ENCODE results near the gene LYRM4. TPM values are rescaled to one million over a fixed set of nuclear protein-coding genes. Genes with fewer than 3 reads are reported as not detected.

The LYRM4 gene
- total RNA-seq, 1 experiment from 2014 or later: 16.5 TPM

DNA sequence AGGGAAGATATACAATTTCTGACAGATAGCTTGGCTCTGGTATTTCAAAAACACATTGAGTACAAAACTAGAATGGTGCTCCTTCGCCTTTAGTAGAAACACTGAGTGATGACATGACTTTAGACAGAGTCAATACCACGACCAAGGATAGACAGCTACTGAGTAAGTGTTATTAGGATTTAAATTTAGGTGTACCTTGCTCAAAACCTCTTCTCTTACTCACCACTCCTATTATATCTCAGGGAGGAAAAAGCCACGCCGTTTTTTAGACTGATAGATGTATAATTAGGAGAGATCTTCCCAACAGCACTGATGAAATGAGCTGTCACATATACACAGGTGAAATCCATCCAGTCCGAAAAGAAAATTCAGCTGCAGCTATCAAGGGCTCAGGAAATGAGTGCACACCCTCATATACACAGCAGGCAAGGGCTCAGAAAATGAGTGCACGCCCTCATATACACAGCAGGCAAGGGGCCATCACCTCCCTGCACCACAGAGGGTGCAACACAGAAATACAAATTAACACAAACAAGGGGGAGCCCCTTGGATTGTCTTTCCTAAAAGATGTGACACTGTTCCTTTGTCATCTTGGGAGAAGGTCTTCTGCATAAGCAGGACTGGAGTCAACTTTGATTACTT lies 53.7 kb downstream of the LYRM4 start:
- CTCF ChIA-PET: no interaction called here
- Mint-ChIP-seq H3K27me3 (ENCODE audit: unreplicated experiment) (no peaks in the 10 kb centered on the region), H3K36me3 (ENCODE audit: insufficient read depth, unreplicated experiment) (no peaks in the 10 kb centered on the region), H3K9me3 (ENCODE audit: low read depth, unreplicated experiment) (no peaks in the 10 kb centered on the region), H3K4me1 (ENCODE audit: low read depth, unreplicated experiment) (peaks cover 8% of the 10 kb centered on the region), H3K4me3 (ENCODE audit: low read depth, unreplicated experiment) (no peak overlapping the region), H3K27ac (ENCODE audit: unreplicated experiment) (no peak overlapping the region)
- TF ChIP-seq, protein P1, sequence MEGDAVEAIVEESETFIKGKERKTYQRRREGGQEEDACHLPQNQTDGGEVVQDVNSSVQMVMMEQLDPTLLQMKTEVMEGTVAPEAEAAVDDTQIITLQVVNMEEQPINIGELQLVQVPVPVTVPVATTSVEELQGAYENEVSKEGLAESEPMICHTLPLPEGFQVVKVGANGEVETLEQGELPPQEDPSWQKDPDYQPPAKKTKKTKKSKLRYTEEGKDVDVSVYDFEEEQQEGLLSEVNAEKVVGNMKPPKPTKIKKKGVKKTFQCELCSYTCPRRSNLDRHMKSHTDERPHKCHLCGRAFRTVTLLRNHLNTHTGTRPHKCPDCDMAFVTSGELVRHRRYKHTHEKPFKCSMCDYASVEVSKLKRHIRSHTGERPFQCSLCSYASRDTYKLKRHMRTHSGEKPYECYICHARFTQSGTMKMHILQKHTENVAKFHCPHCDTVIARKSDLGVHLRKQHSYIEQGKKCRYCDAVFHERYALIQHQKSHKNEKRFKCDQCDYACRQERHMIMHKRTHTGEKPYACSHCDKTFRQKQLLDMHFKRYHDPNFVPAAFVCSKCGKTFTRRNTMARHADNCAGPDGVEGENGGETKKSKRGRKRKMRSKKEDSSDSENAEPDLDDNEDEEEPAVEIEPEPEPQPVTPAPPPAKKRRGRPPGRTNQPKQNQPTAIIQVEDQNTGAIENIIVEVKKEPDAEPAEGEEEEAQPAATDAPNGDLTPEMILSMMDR (IDR thresholded peaks at IDR 0.05; ENCODE audit: unreplicated experiment): no peak
- BruUV-seq (replicated peaks): no TSS peak
- no peak for DNase-seq
- intact Hi-C loops (cut with micrococcal nuclease; ENCODE audit: unreplicated experiment): no loop called here

DNA sequence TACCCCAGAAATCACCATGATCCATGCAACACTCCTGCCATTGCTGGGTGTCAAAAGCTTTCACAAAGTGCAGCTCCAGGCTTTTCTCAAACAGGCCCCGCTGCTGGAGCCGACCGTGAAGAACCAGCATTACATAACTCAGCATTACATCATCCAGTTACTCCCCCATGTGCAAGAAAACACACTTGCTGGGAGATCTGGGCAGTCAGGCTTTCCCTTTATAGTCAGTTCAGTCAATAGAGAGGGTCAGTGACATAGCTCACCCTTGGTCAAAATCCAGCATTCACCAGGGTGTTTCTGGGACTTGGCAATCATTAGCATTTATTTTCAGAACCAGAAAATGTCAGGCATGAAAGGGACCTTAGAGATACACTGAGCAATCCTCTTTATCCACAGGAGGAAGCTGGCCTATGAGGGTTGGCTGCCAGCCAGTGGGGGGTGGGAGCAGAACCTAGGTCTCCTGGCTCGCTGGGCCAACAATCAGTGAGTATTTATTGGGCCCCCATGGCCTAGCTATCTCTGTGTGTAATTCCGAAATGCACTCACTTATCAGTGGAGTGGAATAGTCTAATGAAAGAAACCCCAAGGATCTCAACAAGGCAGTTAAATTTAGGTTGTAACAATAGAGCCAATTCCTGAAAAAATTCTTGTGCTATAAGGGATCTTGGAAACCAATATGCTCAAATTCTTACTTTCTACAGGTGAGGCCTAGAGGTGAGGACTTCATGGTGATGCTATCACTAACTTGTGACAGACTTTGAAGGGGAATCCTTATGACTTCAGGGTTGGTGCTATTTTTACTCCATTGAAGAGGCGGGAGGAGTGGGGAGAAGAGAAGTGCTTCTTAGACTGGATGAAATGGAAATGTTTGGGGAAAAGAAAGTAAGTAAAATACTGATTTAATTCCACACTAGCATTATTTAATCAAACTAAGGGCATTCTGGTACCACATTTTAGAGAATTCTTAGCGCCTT lies 54.6 kb downstream of the LYRM4 start:
- TF ChIP-seq, protein P1 (IDR thresholded peaks at IDR 0.05; ENCODE audit: unreplicated experiment): no peak
- H3K9me3 Mint-ChIP-seq (ENCODE audit: low read depth, unreplicated experiment): no peaks in the 10 kb centered on the region
- H3K27ac Mint-ChIP-seq (ENCODE audit: unreplicated experiment): no peak overlapping the region
- DNase-seq: peak; percentile 7
- CTCF ChIA-PET: interaction anchor here (1.0 kb wide), 1 partner anchor 149 kb away, joined by 3 read pairs; no protein-coding TSS in a partner anchor
- no peak overlapping the region for H3K4me3 Mint-ChIP-seq (ENCODE audit: low read depth, unreplicated experiment)
- intact Hi-C loops (cut with micrococcal nuclease; ENCODE audit: unreplicated experiment): no loop called here
- no peaks in the 10 kb centered on the region for H3K27me3 Mint-ChIP-seq (ENCODE audit: unreplicated experiment)
- H3K4me1 Mint-ChIP-seq (ENCODE audit: low read depth, unreplicated experiment): peaks cover 8% of the 10 kb centered on the region
- no TSS peak for BruUV-seq (replicated peaks)
- no peaks in the 10 kb centered on the region for H3K36me3 Mint-ChIP-seq (ENCODE audit: insufficient read depth, unreplicated experiment)

DNA sequence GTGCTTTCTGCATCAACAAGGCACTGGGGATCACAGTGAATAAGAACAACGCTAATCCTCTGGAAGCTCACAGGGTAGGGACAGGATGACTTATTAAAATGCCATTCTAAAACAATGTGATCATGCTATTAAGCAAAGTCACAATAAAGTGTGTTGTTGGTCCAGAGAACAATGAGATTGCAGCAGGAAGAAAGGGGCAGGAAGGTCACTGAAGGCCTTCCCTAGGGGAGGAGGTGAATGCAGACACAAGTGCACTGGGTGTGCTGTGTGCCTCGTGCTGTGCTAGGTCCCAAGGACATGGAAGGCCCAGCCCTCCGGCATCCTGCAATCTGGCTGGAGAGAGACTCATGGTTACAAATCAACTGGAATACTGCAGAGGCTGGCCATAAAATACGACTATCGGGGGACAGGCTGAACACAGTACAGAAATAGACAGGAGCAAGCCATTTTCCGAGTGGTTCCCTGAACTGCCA lies 55.7 kb downstream of the LYRM4 start:
- no TSS peak for BruUV-seq (replicated peaks)
- no peaks in the 10 kb centered on the region for H3K36me3 Mint-ChIP-seq (ENCODE audit: insufficient read depth, unreplicated experiment)
- CTCF ChIA-PET: interaction anchor here (1.0 kb wide), 1 partner anchor 148 kb away, joined by 3 read pairs; no protein-coding TSS in a partner anchor
- H3K4me3 Mint-ChIP-seq (ENCODE audit: low read depth, unreplicated experiment): no peak overlapping the region
- no peaks in the 10 kb centered on the region for H3K27me3 Mint-ChIP-seq (ENCODE audit: unreplicated experiment)
- intact Hi-C loops (cut with micrococcal nuclease; ENCODE audit: unreplicated experiment): no loop called here
- H3K4me1 Mint-ChIP-seq (ENCODE audit: low read depth, unreplicated experiment): peaks cover 8% of the 10 kb centered on the region
- no peak for DNase-seq
- H3K27ac Mint-ChIP-seq (ENCODE audit: unreplicated experiment): no peak overlapping the region
- TF ChIP-seq, protein P1 (IDR thresholded peaks at IDR 0.05; ENCODE audit: unreplicated experiment): no peak
- no peaks in the 10 kb centered on the region for H3K9me3 Mint-ChIP-seq (ENCODE audit: low read depth, unreplicated experiment)

DNA sequence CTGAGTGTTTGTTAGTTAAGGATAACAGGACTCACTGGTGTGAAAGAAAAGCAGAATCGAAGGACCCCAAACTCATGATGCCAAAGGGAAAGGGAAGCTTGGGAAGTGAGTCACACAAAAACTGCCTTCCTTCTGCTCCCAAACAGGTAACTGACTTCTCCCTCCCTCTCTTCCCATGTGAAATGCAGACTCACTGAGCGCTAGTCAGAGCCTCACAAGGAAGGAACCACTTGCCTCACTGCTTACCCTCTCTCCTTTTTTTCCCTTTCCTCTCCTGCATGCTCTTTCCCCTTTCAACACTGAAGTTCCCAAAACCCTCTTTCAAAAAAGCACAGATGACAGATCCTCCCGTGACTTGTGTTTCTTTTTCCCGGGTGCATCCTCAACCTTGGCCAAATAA lies 56.4 kb downstream of the LYRM4 start:
- Mint-ChIP-seq H3K9me3 (ENCODE audit: low read depth, unreplicated experiment) (no peaks in the 10 kb centered on the region), H3K4me3 (ENCODE audit: low read depth, unreplicated experiment) (no peak overlapping the region), H3K36me3 (ENCODE audit: insufficient read depth, unreplicated experiment) (no peaks in the 10 kb centered on the region), H3K27ac (ENCODE audit: unreplicated experiment) (no peak overlapping the region), H3K4me1 (ENCODE audit: low read depth, unreplicated experiment) (peaks cover 8% of the 10 kb centered on the region), H3K27me3 (ENCODE audit: unreplicated experiment) (no peaks in the 10 kb centered on the region)
- CTCF ChIA-PET: no interaction called here
- BruUV-seq (replicated peaks): no TSS peak
- intact Hi-C loops (cut with micrococcal nuclease; ENCODE audit: unreplicated experiment): no loop called here
- DNase-seq: no peak
- TF ChIP-seq, protein P1 (IDR thresholded peaks at IDR 0.05; ENCODE audit: unreplicated experiment): no peak

Measured in Calu3 (cell line).